ENCODE results near the gene PTH2R.
"Not testable (repeated sequence)": the region's sequence is repeated elsewhere in the genome, so short reads cannot be mapped to it uniquely, and the experiment has no call there.

PTH2R gene, protein sequence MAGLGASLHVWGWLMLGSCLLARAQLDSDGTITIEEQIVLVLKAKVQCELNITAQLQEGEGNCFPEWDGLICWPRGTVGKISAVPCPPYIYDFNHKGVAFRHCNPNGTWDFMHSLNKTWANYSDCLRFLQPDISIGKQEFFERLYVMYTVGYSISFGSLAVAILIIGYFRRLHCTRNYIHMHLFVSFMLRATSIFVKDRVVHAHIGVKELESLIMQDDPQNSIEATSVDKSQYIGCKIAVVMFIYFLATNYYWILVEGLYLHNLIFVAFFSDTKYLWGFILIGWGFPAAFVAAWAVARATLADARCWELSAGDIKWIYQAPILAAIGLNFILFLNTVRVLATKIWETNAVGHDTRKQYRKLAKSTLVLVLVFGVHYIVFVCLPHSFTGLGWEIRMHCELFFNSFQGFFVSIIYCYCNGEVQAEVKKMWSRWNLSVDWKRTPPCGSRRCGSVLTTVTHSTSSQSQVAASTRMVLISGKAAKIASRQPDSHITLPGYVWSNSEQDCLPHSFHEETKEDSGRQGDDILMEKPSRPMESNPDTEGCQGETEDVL

GRCh38 chr2:208406474-208407451 is at the start of gene PTH2R:
TSS of gene PTH2R (plus strand) at chr2:208406792. CDS start at chr2:208407044, 252 bp downstream.
- DNase-seq, result no peak

GRCh38 chr2:208356846-208357574 is 49.6 kb upstream of the PTH2R start:
- no peak for DNase-seq

- no peak for DNase-seq
Measured at GRCh38 chr2:208358758-208359631, 47.6 kb upstream of the PTH2R start.

DNA sequence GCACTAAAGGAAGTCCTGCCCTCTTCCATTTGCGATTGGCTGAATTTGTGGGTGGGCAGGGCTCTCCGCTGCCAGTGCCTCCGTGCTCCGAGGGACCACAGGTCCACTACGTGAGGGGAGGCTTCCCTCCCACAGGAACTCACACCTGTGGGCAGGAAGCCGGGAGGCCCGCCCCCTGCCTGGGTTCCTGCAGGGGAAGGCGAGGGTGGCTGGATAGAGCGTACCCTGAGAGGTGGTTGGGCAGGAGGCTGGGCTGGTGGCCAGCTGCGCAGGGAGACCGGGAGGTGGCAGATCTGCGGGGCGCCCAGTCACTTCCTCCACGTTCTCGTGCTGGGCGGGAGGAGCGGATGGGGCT is 47.0 kb upstream of the PTH2R start:
- no peak for DNase-seq

GRCh38 chr2:208360259-208361076 is 46.1 kb upstream of the PTH2R start:
- DNase-seq, result no peak

GRCh38 chr2:208361077-208361441 is 45.5 kb upstream of the PTH2R start:
- DNase-seq, result no peak

GRCh38 chr2:208363485-208363884 is 43.1 kb upstream of the PTH2R start:
- DNase-seq, result no peak

GRCh38 chr2:208366215-208367127 is 40.1 kb upstream of the PTH2R start:
- no peak for DNase-seq

DNA sequence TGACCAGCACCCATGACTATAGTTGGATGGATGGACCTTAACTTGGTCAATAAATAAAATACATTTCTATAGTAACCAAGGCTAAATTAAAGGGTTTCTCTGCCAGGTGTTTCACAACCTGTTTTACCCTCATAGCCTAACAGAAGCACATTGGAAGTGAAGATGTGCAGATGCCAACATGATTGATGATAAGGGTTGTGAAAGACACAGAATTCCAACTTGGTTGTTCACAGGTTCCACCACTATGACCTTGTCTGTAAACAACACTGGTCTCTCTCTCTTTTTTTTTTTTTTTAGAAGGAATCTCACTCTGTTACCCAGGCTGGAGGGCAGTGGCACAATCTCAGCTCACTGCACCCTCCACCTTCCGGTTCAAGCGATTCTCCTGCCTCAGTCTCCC is 37.5 kb upstream of the PTH2R start:
- no peak for DNase-seq

GRCh38 chr2:208370881-208371633 is 35.5 kb upstream of the PTH2R start:
- DNase-seq, result no peak

DNA sequence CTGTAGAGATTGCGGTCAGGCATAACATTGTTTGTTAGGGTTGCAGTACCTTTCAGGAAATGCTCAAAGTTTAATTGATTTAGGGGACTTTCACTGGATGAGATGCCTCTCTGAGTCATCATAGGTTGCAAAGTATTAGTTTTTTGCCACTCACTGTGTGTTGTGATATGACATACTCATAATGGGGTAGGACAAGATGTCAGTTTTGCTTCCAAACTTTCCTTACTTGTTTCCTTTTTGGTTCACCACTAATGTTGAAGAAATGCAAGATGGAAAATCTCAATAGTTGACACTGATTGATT is 35.0 kb upstream of the PTH2R start:
- DNase-seq, result no peak

DNA sequence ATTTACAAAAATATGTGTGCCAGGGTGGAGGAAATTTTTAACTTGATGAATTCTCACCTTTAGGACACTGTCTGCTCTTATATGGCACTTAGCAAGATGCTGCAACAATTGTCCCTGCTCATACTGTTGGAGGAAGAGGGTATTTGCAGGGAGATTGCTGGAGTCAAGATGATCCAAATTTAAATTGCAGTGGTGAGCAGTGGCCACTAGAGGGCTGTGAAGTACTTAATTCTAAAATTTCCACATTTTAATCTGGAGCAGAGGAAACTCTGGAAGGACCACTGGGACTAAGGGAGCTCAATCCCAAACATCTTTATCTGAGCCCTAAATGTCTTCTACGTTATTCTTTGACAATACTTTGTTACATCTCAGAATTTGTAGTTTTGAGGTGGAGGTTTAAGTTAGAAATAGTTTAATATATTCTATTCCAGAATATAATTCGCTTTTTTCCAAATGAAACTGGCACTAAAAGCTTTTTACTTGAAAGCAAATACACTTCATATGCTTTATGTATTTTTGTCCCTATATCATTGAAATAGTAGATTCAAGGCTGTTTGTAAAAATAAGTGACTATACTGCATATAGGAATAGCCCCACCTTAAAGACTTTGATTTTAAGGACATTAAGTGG is 33.0 kb upstream of the PTH2R start:
- no peak for DNase-seq

- DNase-seq, result no peak
Measured at GRCh38 chr2:208375491-208376068, 31.0 kb upstream of the PTH2R start.

DNA sequence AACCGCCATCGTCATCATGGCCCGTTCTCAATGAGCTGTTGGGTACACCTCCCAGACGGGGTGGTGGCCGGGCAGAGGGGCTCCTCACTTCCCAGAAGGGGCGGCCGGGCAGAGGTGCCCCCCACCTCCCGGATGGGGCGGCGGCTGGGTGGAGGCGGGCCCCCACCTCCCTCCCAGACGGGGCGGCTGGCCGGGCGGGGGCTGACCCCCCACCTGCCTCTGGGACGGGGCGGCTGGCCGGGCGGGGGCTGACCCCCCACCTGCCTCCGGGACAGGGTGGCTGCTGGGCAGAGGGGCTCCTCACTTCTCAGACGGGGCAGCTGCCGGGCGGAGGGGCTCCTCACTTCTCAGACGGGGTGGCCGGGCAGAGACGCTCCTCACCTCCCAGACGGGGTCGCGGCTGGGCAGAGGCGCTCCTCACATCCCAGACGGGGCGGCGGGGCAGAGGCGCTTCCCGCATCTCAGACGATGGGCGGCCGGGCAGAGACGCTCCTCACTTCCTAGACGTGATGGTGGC is 29.2 kb upstream of the PTH2R start:
- not testable (repeated sequence) for DNase-seq

GRCh38 chr2:208379192-208379591 is 27.4 kb upstream of the PTH2R start:
- no peak for DNase-seq

GRCh38 chr2:208384637-208385036 is 22.0 kb upstream of the PTH2R start:
- no peak for DNase-seq

GRCh38 chr2:208386541-208386940 is 20.1 kb upstream of the PTH2R start:
- DNase-seq, result no peak

- DNase-seq, result no peak
Measured at GRCh38 chr2:208389940-208390339, 16.7 kb upstream of the PTH2R start.

Data from activated naive CD4-positive, alpha-beta T cell (primary cell).